ENCODE data around the gene USF3. TPM values are rescaled to one million over a fixed set of nuclear protein-coding genes. Genes with fewer than 3 reads are reported as not detected.

Gene USF3
- total and polyA plus RNA-seq, 2 of the 13 experiments (the other 11 are each of a cell fraction or from before 2014, with no cell fraction given): 6.3 to 15.2 TPM

- no peak for TF ChIP-seq ZC3H4 (CRISPR knock-in tag; IDR thresholded peaks at IDR 0.05; ENCODE audit: borderline replicate concordance)
Observed at GRCh38 chr3:113690482-113690881, 6.0 kb downstream of the USF3 start (continued).

GRCh38 chr3:113685956-113686721 lies 10.3 kb downstream of the USF3 start:
- Histone ChIP-seq H3K79me2 (ENCODE audit: insufficient read depth, low read length) (peaks cover 33% of the 10 kb centered on the region), H3K27ac (ENCODE audit: extremely low read length, insufficient read depth, low read length) (peak overlapping the region; percentile 52), H4K20me1 (ENCODE audit: insufficient read depth, low read length) (no peaks in the 10 kb centered on the region), H3K4me1 (ENCODE audit: insufficient read depth, low read length) (peaks cover 39% of the 10 kb centered on the region), H3K9ac (ENCODE audit: insufficient read depth, low read depth, low read length) (no peak overlapping the region; the same call in 1 of the 2 replicates), H3K9me3 (ENCODE audit: low read length) (no peaks in the 10 kb centered on the region), H3K27me3 (ENCODE audit: control insufficient read depth in 1 of 2, insufficient read depth in 2 of 2, low read length in 2 of 2) (no peaks in the 10 kb centered on the region), H3K36me3 (replicated peaks in 1 of 2; ENCODE audit: control insufficient read depth in 1 of 2, insufficient read depth in 2 of 2, low read length in 2 of 2) (peaks cover 0 to 4% of the 10 kb centered on the region in 2 experiments; a peak in 1 of 5 replicates), H3K4me2 (ENCODE audit: low read depth, low read length) (peak overlapping the region; percentile 52), H2AFZ (ENCODE audit: low read length) (no peak overlapping the region), H3K4me3 (replicated peaks in 1 of 3; ENCODE audit: insufficient read depth in 1 of 3, low read depth in 2 of 3, low read length in 3 of 3) (0 out of 6 replicates have a peak overlapping the region, but pooled peaks of 1 of the 3 experiments have one; percentile 7)
- intact Hi-C loops (cut with micrococcal nuclease; ENCODE audit: unreplicated experiment): no loop called here
- ATAC-seq (peak; percentile 93), FAIRE-seq (peak; percentile 97), DNase-seq (ENCODE audit: low spot score) (peak; percentile 78)
- POLR2A ChIA-PET: interaction anchor here (2.2 kb wide), 1 partner anchor 10 kb away, joined by 15 read pairs; the partner anchor contains the start of gene USF3
- no TSS peak for BruUV-seq (replicated peaks)
- no CpG with 5 or more reads among the region's 2 CpGs for WGBS (ENCODE audit: low lambda C conversion rate)
- CTCF ChIA-PET (ENCODE audit: low intra/inter-chr PET ratio, low total read pairs): no interaction called here
- in situ Hi-C loops (cut with HindIII; ENCODE audit: extremely low pct_ligation_motif_present, low pct_unique_long_range_greater_than_20kb): no loop called here
- TF ChIP-seq KDM1A (CRISPR knock-in tag; IDR thresholded peaks at IDR 0.05) (peak; percentile 84; the same call in 1 of the 2 replicates), IRF2 (CRISPR knock-in tag; IDR thresholded peaks at IDR 0.05) (peak; percentile 71; the same call in 1 of the 2 replicates), RAD21 (CRISPR knock-in tag; IDR thresholded peaks at IDR 0.05) (peak; percentile 48), ZNF550 (CRISPR knock-in tag; IDR thresholded peaks at IDR 0.05; ENCODE audit: borderline replicate concordance) (no peak), ZNF615 (CRISPR knock-in tag; IDR thresholded peaks at IDR 0.05; ENCODE audit: borderline replicate concordance) (no peak; the same call in 1 of the 2 replicates), ZNF264 (CRISPR knock-in tag; IDR thresholded peaks at IDR 0.05) (0 out of 2 replicates have a peak, but pooled peaks have one; percentile 12), NAIF1 (CRISPR knock-in tag; IDR thresholded peaks at IDR 0.05; ENCODE audit: borderline replicate concordance) (0 out of 2 replicates have a peak, but pooled peaks have one; percentile 31), ZNF556 (CRISPR knock-in tag; IDR thresholded peaks at IDR 0.05; ENCODE audit: borderline replicate concordance) (peak; percentile 76), ZFP91 (CRISPR knock-in tag; IDR thresholded peaks at IDR 0.05; ENCODE audit: borderline replicate concordance) (peak; percentile 67), YEATS2 (CRISPR knock-in tag; IDR thresholded peaks at IDR 0.05; ENCODE audit: borderline replicate concordance) (peak; percentile 20; the same call in 1 of the 2 replicates), PRPF4 (IDR thresholded peaks at IDR 0.05; ENCODE audit: low read depth, low read length, poor library complexity, severe bottlenecking) (peak; percentile 97), PATZ1 (CRISPR knock-in tag; IDR thresholded peaks at IDR 0.05) (peak; percentile 81), GATAD2A (CRISPR knock-in tag; IDR thresholded peaks at IDR 0.05) (peak; percentile 82; the same call in 1 of the 2 replicates), CREBL2 (CRISPR knock-in tag; IDR thresholded peaks at IDR 0.05; ENCODE audit: borderline replicate concordance) (no peak), CREB1 (IDR thresholded peaks at IDR 0.05) (no peak), CREB1 (CRISPR knock-in tag; IDR thresholded peaks at IDR 0.05) (0 out of 2 replicates have a peak, but pooled peaks have one; percentile 25), HDAC1 (CRISPR knock-in tag; IDR thresholded peaks at IDR 0.05) (0 out of 2 replicates have a peak, but pooled peaks have one; percentile 20)
